Stimulated activated CD8-positive, alpha-beta memory T cell treated with anti-CD3 and anti-CD28 coated beads, Interleukin-12 subunit alpha, Interleukin-12 subunit beta, amount 100 ng/mL, for 24 hours (primary cell): ENCODE data around the gene NCF4.

Experiments used
- DNase-seq: peaks from one replicate; pipeline ENCODE4 v3.0.0-alpha.2; 2020; ENCODE audit errors: extremely low read depth

The NCF4 gene

DNA sequence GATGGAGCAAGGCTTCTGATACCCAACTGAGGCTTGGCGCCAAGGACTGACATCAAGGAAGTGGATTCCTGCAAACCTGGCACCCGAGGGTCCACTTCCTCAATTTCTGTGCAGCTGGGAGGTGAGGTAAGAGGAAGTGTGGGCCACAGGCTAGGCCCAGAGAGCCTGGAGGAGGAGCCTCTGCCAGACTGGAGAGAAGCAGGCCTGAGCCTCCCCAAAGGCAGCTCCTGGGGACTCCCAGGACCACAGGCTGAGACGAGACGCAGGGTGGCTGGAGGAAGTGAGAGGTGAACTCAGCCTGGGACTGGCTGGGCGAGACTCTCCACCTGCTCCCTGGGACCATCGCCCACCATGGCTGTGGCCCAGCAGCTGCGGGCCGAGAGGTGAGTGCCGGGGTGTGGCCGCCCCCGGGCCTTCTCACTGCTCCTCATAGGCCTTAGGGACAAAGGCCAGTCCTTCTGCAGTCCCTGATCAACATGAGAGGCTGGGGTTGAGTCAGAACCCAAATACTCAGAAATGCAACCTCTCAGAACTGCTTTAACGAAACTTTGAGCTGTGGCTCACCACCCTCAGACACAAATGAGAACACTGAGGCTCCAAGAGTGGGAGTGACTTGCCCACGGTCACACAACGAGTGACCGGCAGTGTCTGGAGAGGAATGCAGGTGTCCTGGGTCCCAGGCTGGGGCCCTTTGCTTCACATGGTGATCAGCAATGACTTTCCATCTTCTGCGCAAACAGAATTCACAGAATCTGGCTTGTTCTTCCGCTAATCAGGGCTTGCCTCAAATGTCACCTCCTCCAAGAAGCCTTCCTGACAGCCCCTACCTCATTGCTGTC lies at the start of gene NCF4:
Gene NCF4 (plus strand): TSS at position 186 of the 839 bp plus-strand sequence. CDS start 166 bp downstream, at position 352.
- DNase-seq: no peak

DNA sequence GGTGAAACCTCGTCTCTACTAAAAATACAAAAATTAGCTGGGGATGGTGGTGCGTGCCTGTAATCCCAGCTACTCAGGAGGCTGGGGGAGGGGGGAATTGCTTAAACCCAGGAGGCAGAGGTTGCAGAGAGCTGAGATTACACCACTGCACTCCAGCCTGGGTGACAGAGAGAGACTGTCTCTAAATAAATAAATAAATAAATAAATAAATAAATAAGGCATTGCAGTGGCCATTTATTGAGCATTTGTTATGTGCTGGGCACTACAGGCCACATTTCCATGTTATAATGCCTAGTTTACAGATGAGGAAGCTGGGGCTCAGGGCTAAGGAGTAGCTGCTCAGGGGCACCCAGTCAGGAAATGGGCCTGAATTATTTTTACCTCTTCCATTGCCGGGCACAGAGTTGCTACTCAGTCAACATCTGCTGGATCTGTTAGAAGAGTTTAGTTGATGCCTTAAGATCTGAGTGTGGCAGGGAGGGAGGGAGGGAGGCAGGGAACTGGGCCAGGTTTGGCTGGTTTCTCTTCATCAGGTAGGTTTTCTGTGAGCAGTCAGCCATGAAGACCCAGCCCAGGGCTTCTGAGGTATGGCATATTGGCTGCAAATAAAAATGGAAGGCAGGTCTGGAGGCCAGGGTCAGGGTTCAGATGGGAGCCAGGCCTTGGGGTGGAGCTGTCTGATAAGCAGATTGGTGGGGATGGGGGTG lies 49.6 kb upstream of the NCF4 start:
- no peak for DNase-seq

DNA sequence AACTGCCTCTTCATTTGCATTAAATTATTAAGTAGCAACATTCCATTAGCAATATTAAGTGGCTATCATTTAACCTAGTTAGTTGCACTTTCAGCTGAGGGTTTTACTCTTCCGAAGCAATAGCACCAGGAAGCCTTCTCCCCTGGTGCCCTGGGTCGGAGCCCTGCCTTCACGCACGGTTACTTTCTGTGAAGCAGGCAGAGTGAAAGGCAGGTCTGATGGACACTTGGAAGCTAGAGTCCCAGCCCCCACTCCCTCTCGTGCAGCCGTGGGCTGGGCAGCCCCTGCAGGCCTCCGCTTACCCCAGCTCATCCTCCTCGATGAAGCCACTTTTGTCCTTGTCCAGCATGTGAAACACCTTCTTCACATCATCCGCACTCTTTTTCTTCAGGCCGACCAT lies 46.0 kb upstream of the NCF4 start:
- no peak for DNase-seq

DNA sequence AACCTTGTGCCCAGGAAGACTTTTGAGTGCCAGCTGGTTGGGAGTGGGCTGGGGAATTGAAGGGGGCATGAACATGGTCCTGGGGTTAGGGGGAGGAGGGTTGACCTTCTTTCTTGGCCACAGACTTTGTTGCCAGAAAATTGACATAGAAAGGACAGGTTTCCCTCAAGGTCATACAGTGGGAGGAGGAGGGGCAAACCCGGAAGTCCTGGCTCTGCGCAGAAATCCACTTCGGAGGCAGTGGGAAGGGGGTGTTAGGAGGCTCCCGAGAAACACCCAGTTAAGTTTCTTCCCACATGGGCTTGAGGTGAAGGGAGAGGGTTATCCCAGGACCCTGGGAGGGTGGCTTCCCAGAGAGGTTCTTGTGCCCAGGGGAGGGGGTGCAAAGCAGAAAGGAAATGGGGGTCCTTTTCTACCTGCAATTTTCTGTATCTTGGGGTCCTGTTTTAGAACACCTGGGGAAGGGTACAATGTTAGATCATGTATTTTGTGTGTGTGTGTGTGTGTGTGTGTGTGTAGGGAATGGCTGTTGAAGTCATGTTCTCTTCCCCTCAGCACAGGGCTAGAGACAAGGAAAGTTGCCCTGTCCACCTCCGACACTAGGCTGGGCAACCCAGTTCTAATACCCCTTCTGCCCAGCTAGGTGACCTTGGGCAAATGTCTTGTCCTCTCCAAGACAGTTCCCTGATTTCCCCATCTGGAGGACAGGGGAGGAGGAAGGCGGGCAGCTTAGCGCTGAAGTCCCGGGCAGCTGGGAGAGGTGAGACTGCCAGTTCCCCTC lies 45.1 kb upstream of the NCF4 start:
- no peak for DNase-seq

DNA sequence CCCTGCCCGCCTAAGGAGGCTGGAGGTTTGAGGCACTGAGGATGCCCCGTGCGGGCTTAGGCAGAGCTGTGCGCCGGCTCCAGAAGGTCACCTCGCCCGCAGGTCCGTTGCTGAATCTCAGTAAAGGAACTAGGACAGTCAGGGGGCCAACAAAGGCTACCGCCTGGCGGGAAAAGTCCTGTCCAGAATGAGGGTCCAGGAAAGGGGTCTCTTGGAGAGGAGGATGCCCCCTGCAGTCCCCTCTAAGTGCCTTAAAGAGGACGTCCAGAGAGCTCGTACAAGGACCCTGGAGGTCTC lies 44.5 kb upstream of the NCF4 start:
- no peak for DNase-seq

DNA sequence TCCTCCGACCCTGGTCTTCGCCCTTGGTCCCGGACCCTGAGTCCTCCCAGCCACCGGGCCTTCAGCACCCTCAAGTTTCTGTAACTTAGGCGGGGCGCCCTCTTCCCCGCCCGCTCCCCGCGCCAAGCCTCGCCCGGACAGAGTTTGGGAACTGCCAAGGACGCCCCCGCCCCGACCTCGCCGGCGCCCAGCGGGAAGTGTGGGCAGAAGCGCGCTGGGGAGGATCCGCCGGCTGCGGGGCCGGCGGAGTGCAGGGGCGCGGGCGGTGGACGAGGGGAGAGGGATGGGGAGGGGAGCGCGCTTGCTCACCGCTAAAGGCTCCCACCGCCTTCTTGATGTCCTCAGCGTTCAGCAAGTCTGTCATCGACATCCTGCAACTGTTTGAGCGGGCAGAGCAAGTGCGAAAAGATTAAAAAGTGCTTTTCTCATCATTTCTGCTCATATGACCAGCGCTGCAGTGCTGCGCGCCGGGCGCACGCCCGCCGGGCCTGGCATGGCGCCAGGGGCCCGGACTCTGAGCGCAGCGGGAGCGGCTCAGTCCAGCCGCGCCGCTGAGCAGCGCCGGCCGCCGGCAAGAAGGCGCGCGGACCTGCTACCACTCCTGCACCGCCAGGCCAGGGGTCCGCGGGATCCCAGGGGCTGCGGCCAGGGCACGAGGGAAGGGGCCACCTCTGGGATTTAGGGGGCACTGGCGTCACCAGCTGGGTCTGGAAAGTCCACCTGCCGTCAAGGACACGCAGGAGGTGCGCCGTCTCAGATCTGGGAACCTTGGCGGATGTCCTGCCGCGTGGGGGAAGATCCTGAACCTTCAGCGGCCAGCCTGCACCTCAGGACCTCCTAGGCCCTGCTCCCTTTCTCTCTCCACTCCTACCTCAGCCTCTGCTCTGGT lies 43.9 kb upstream of the NCF4 start, which contains the start of gene PVALB:
Gene PVALB (minus strand): TSS at position 400 of the 889 bp plus-strand sequence. CDS start 30 bp downstream, at position 370.
- DNase-seq: no peak

DNA sequence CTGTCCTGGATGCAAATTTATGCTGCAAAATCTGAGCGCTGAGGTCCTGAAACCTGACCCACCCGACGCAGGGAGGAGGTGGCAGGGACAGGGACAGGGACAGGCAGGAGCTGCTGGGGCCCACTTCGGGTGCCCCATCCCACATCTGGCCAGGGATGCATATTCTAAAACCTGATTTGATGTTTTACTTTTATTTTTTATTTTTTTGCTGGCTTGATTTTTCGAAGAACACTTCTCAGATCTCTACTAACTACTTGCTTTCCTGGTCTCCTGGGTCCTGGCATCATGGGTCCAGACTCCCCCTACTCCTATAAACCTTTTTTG lies 43.3 kb upstream of the NCF4 start:
- DNase-seq: no peak

DNA sequence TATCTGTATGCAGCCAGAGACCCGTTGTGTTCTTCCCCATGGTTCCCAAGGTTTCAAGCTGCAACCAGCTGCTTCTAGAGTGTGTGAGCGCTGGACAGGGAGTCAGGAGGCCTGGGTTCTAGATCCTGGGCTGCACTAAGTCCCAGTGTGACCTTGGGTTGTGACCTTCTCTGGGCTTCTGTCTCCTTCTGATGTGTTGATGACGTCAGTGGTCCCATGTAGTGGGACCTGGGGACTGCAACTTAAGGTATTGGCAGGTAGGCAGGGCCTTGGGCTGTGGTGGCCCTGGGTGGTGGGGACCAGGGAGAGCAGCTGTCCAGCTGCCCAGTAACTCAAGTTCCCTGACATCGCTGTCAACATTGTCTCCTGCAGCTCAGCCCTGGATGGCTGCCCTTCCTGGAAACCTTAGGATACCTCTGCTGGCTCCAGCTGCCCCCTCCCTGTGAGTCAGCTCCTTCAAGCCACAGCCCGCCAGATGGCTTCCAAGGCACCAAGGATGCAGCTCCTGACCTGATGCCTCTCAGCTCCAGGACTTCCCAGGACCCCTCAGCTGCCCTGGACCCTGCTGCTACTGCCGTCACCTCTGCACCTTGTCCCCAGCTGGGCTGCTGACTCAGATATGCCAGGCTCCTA lies 42.7 kb upstream of the NCF4 start:
- no peak for DNase-seq

DNA sequence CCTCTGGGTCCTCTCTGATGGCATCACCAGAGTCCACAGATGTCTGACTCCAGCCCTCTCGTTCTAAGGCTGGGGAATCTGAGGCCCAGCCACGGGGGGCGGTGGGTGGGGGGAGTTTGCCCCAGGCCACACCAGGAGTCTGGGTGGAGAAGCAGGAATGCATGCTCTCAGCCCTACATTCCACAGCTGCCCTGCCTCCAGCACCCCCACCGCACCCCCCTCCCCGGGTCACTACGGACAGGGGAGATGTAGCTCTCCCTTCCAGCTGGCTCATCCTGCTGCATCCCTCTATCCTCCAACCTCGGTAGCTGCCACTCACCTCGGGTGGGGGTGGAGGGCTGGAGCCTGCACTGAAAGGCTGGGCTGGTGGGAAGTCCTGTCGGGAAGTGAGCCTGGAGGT lies 41.7 kb upstream of the NCF4 start:
- DNase-seq: no peak

DNA sequence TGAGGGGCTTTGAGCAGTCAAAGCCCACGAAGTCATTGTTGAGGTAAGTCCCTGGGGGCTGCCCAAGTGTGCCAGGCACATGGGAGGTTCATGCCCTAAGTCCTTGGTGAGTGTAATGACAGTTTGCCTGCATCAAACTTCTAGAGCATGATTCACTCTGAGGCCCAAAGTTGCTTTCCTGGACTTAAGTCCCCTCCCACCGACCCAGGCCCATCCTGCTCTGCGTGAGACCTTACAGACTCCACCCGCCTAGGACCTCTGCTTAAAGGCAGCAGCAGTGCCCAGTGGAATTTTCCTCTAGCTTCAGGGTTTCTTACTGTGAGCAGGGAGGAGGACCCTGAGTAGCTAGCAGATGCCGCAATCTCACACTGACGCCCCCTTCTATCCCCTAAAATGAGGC lies 38.2 kb upstream of the NCF4 start:
- DNase-seq: no peak

DNA sequence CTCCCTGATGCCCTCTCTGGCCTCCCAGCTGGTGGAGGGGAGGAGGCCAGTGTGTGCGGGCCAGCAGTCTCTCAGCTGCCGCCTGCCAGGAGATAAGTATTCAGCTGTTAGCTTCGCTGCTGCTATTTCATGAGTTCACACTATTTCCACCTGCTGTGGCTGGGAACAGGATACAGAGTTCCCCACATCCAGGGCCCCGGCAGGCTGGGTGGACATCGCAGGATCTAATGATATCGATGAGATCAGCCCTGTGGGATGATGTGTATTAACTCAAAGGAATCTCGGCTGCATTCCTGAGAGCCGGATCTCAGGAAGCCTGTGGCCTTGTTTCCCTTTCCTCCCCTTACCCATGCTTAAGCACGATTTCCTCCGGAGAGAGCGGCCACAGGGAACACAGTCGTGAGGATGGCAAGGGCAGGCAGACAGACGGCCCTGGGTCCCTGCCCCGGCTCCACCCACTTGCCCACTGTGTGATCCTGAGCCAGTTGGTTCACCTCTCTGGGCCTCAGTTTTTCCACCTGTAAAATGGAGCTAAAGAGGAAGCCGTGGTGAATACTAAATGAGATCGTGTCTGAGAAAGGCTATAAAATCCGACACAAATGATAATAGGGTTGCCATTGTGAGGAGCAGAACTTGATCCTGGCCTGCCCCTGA lies 37.5 kb upstream of the NCF4 start:
- DNase-seq: no peak

DNA sequence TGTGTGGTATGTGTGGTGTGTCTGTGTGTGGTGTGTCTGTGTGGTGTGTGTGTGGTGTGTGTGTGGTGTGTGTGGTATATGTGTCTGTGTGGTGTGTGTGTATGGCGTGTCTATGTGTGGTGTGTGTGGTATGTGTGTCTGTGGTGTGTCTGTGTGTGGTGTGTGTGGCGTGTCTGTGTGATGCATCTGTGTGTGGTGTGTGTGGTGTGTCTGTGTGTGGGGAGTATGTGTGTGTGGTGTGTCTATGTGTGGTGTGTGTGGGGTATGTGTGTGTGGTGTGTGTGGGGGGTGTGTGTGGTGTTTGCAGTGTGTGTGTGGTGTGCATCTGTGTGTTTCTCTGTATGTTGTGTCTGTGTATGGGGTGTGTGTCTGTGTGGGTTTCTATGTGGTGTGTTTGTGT lies 36.2 kb upstream of the NCF4 start:
- DNase-seq: no peak

DNA sequence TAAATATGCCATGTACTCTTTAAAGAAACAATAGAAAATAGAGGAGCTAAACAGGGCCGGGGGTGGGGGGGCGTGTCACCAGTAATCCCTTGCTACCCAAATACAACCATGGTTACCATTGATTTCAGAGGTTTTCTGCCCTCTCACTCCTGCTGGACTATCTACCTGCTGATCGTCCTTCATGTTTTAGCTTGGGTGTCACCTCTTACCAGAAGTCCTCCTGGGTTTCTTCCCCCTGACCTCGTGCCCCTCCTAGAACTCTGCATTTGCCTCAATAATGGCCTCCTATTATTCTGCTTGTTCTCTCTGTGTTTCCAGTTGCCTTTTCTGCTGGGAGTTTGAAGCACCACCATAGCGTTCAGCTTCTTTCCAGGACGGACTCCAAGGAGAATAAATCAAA lies 34.5 kb upstream of the NCF4 start:
- DNase-seq: no peak

DNA sequence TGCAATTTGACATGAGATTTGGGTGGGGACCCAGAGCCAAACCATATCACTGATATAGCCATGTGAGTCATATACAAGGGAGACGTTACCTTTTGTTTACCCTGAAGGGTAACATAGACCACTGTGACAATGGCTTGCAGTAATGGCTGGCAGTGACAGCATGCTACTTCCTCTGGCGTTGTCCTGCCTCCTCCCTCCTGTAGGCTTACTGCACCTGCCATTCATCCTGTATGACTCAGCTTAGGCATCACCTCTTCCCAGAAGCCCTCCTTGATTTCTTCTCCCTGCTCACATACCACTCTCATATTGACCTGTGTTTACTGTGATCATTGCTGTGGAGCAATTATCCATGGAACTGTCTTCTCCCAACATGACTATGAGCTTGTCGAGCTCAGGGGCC lies 32.0 kb upstream of the NCF4 start:
- no peak for DNase-seq

DNA sequence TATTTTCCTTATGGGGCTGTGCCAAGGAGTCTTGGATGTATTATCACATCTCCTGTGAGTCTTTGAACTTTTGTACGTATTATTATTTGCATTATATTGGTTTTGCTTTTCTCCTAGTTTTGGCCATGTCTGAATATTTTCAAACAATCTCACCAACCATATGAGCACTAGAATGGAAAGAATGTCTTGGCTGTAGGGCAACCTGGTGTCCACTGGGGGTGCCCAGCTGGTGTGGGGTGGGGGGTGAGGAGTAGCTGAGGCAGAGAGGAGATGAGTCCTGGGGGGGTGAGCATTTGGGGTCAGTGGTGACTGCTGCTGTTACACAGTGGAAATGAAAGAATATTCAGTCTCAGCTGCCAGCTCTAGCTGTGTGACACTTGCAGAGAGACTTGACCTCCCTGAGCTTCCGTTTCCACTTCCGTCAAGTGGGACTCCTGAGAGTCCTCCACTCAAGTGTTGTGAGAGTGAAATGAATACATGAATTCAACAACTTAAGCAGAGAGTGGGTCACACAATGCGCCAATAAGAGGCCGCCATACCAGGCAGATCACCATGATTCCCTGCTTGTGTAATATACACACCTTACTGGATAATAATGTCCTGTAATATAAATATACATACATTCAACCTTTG lies 31.3 kb upstream of the NCF4 start:
- no peak for DNase-seq

DNA sequence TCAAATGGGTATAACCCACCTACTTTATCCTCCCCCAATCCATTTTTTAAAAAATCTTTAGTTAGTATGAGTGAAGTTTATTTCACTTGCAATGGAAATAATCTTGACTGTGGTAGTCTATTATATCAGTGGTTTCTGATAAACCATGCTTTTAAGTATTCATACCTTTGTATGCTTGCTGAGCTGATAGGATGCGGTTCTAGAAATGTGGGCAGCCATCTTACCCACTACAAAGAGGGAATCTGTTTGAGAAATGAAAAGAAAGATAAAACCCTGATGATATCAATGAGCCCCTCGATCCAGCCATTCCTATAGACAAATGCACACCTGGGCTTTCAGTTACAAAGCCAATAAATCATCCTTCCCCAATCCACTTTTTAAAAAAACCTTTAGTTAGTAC lies 30.2 kb upstream of the NCF4 start:
- DNase-seq: no peak

DNA sequence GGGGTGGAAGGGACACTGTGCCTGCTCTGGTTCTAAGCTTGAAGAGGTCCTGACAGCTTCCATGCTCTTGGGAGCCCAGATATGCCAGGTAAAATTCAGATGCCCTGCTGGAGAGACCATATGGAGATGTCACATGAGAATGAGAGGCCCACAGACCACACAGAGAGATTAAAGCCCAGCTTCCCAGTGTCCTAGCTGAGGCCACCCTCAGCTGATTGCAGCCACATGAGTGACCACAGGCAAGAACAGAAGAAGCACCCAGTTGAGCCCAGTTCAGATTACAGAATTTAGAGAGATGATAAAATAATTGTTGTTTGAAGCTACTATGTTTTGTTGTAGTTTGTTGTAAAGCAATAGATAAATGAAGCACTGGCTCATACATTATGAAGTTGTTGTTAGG lies 29.6 kb upstream of the NCF4 start:
- no peak for DNase-seq

DNA sequence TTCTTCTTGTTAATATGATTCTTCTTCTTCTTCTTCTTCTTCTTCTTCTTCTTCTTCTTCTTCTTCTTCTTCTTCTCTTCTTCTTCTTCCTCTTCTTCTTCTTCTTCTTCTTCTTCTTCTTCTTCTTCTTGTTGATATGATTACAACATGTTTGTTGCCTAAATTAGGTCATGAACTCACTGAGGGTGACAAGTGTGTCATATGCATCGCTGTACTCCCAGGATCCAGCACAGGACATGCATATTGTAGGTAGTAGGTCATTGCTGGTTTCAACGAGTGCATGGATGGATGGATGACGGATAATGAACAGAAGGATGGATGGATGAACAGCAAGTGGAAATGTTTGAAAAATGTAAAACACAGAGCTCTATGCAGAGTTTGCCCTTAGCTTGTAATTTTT lies 29.1 kb upstream of the NCF4 start:
- DNase-seq: no peak

DNA sequence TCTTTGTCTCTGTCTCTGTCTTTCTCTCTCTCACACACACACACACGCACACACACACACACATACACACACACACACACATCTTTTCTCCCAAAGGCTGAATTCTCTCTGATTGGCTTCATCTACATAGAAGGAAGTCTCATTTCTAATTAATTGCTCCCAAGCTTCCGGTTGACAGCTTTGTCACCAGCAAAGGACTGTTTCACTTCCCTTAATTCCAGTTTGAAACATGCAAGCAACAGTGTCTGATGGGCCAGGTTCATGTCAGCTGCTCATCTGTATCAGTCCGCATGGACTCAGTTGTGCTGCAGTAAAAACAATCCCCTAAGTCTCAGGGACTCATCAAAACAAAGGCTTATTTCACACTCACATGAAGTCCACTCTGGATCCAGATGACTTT lies 27.7 kb upstream of the NCF4 start:
- no peak for DNase-seq

DNA sequence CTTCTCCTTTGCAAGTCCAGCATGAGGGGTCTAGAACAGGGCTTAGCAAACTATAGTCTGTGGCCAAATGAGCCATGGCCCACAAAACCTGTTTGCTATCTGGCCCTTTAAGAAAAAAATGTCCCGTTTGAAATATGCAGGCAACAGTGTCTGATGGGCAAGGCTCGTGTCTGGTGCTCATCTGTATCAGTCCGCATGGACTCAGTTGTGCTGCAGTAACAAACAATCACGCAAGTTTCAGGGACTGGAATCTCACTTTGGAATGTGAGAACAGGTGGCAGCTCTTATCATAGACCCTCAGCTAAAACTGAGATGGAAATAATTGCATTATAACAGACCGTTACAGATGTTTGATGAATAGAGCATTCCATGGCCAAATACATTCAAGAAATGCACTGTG lies 24.9 kb upstream of the NCF4 start:
- no peak for DNase-seq
